Spleen (tissue), 11 donors: ENCODE measurements around the gene NPR2. TPM values are rescaled to one million over a fixed set of nuclear protein-coding genes. Genes with fewer than 3 reads are reported as not detected.

ENCODE experiments used
- DNase-seq: peaks from one replicate; pipeline ENCODE4 v3.0.0-alpha.2; 2020
- H3K27ac ChIP-seq, 8 donors: fragments of 200-600 bp; sonication (generic) in 7 of 8; 1 replicate in 4 of 8; 2 replicates in 4 of 8; pipeline versions ENCODE4 v1.5.0 to v1.8.0; 2016 to 2021; ENCODE audit warnings: inconsistent platforms in 4 of 8, mild to moderate bottlenecking in 4 of 8, moderate library complexity in 1 of 8
- H3K27me3 ChIP-seq, 7 donors: fragments of 200-600 bp; sonication (generic) in 6 of 7; replicated peaks in 1 of 7; 1 replicate in 4 of 7; 2 replicates in 3 of 7; pipeline versions ENCODE4 v1.5.0 to v1.8.0; 2016 to 2021; ENCODE audit warnings: inconsistent platforms in 3 of 7, mild to moderate bottlenecking in 1 of 7
- H3K36me3 ChIP-seq, 6 donors: fragments of 200-600 bp; sonication (generic) in 5 of 6; 1 replicate in 4 of 6; 2 replicates in 2 of 6; pipeline versions ENCODE4 v1.5.0 to v1.8.0; 2016 to 2021; ENCODE audit warnings: inconsistent platforms in 2 of 6
- H3K4me1 ChIP-seq, 6 donors: fragments of 200-600 bp; sonication (generic) in 5 of 6; 1 replicate in 3 of 6; 2 replicates in 3 of 6; pipeline versions ENCODE4 v1.5.0 to v1.8.0; 2016 to 2021; ENCODE audit warnings: inconsistent platforms in 3 of 6
- H3K4me3 ChIP-seq, 8 donors: fragments of 200-600 bp; sonication (generic) in 7 of 8; 1 replicate in 4 of 8; 2 replicates in 4 of 8; pipeline versions ENCODE4 v1.5.0 to v1.8.0; 2016 to 2021; ENCODE audit warnings: inconsistent platforms in 4 of 8, mild to moderate bottlenecking in 4 of 8, moderate library complexity in 2 of 8
- H3K9me3 ChIP-seq, 8 donors: fragments of 200-600 bp; sonication (generic) in 7 of 8; 1 replicate in 4 of 8; 2 replicates in 4 of 8; pipeline versions ENCODE4 v1.5.0 to v1.8.0; 2016 to 2021; ENCODE audit warnings: inconsistent platforms in 4 of 8
- POLR2A ChIP-seq, 3 donors: fragments of 450-650 bp; IDR thresholded peaks; one replicate each; pipeline ENCODE4 v1.5.1; 2017; ENCODE audit warnings: antibody characterized with exemption in 3 of 3, mild to moderate bottlenecking in 1 of 3
- POLR2AphosphoS5 ChIP-seq, 3 donors: sonication (generic); formaldehyde crosslinking; IDR thresholded peaks; one replicate each; pipeline ENCODE4 v1.5.1; 2017; ENCODE audit warnings: antibody characterized with exemption in 3 of 3
- WGBS, 5 donors: extraction: QIAGEN DNeasy Blood & Tissue Kit in 3 of 5; methylation state at CpG; one replicate each; pipeline versions ENCODE4 v1.1.5 to v1.1.7; 2013 to 2018; 5-methylcytosine and 5-hydroxymethylcytosine counted together
- intact Hi-C: fragments of 100-400 bp; cut with DNase I; formaldehyde crosslinking; loops from one replicate; pipeline ENCODE4 v1.15.0; 2023; ENCODE audit warnings: low total_unique reads
- polyA plus RNA-seq, 3 donors: library from polyadenylated mRNA; stranded (reverse); fragments of 200-250 nt; gene quantifications; one replicate each; pipeline ENCODE4 v1.2.1, GENCODE V29; 2013
- total RNA-seq, 7 donors: library from RNA; depleted of rRNA in 3 of 7; stranded (reverse); fragments of >200 nt in 3 of 7; fragmentation: NEBNext Ultra II Directional in 4 of 7; extraction: Animal tissue kit (Norgen Biotek cat#: 25700) in 4 of 7; gene quantifications; one replicate each; pipeline versions ENCODE4 v1.1.0 to v1.2.1, GENCODE V29; 2016 to 2021
- TF ChIP-seq, protein P1 (sequence below), 11 experiments: fragments of 200-600 bp in 7 of 11; fragments of 450-650 bp in 4 of 11; sonication (generic) in 4 of 11; IDR thresholded peaks in 8 of 11; conservative IDR thresholded peaks in 3 of 11; 1 replicate in 7 of 11; 2 replicates in 4 of 11; pipeline versions ENCODE4 v1.4.0 to v1.8.0; 2016 to 2021; ENCODE audit warnings: antibody characterized with exemption in 11 of 11, inconsistent platforms in 4 of 11, mild to moderate bottlenecking in 1 of 11
- donor health status: healthy with polysubstance abuse.
- donor health status: DM: no; HTN: no; CAD: no; lungs with moderate emphysema.
- donor health status: DM: no; HTN: no; CAD: no.
- donor health status: Bipolar disorder and iron deficiency.
- donor health status: healthy.
- donor health status: DM: no; HTN: no; CAD: no.
- donor health status: DM: yes; HTN: yes; CAD: no.

The NPR2 gene
- total and polyA plus RNA-seq, 10 donors = 5.8 to 17.1 (median 7.5) TPM

DNA sequence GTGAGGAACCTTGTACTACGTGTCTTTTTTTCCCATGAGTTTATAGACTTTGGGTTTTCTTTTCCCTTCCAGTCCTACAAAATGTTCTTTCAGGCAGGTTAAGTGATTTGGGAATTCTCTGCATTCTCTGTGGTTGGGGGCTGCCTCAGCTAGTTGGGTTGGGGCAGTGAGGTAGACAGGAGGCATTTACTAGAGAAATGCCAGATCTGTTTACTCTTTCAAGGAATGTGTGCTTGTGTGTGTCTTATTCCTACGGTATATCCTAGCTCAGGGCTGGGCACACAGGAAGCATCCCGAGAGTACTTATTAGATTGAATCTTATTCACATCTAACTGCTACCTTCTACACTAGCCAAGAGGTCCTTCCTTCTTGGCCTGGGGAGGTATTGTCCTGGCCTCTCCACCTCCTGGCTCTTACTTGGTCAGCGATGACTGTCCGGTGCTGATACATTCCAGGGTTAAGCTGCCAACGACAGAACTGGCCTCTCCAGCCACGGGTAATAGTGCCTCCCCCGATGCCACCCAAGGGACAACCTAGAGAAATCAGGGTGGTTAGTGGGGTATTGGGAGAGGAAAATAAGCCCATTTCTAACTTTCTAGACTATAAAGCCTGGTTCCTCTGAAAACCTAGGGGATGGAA is 47.4 kb upstream of the NPR2 start:
- Histone ChIP-seq H3K9me3 (no peaks in the 10 kb centered on the region), H3K27ac (peak overlapping the region in 2 of 8 donors; percentile 18 to 22), H3K36me3 (peaks cover 0 to 72% (median 59%) of the 10 kb centered on the region in 6 donors), H3K4me3 (no peak overlapping the region), H3K27me3 (no peaks in the 10 kb centered on the region), H3K4me1 (peaks cover 29 to 72% (median 41%) of the 10 kb centered on the region in 6 donors)
- 87 to 93% (median 90%) methylated on average over 8 of the region's 8 CpGs for WGBS, 5 donors
- no peak for DNase-seq
- intact Hi-C loops = loop anchor here (10.0 kb wide), 1 partner anchor 61 kb away; no protein-coding TSS in a partner anchor
- TF ChIP-seq POLR2A (IDR thresholded peaks at IDR 0.05) = no peak
- no peak for TF ChIP-seq POLR2AphosphoS5 (IDR thresholded peaks at IDR 0.05)
- TF ChIP-seq, protein P1, sequence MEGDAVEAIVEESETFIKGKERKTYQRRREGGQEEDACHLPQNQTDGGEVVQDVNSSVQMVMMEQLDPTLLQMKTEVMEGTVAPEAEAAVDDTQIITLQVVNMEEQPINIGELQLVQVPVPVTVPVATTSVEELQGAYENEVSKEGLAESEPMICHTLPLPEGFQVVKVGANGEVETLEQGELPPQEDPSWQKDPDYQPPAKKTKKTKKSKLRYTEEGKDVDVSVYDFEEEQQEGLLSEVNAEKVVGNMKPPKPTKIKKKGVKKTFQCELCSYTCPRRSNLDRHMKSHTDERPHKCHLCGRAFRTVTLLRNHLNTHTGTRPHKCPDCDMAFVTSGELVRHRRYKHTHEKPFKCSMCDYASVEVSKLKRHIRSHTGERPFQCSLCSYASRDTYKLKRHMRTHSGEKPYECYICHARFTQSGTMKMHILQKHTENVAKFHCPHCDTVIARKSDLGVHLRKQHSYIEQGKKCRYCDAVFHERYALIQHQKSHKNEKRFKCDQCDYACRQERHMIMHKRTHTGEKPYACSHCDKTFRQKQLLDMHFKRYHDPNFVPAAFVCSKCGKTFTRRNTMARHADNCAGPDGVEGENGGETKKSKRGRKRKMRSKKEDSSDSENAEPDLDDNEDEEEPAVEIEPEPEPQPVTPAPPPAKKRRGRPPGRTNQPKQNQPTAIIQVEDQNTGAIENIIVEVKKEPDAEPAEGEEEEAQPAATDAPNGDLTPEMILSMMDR (IDR thresholded peaks at IDR 0.05 in 8 of 11, conservative IDR thresholded peaks at IDR 0.05 in 3 of 11) = no peak

DNA sequence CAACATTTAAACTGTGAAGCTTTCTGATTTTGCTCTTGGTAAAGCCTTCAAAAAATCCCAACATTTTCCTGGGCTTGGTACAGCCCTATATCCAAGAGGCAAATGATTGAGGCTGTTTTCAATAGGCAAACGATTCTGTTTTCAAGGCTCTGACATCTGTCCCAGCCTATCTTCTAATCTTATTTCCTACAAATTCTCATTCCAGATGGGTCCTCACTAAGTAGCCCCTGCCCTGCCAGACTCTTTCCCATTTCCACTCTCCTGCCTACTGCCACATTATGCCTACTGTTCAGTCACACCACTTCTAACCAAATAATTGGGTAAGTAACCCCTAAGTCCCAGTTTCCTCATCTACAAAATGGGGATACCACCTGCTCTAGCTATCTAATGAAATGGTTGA is 45.8 kb upstream of the NPR2 start:
- Histone ChIP-seq H3K36me3 (peaks cover 0 to 58% (median 44%) of the 10 kb centered on the region in 6 donors), H3K27ac (no peak overlapping the region), H3K4me1 (peaks cover 34 to 85% (median 52%) of the 10 kb centered on the region in 6 donors), H3K9me3 (no peaks in the 10 kb centered on the region), H3K4me3 (peak overlapping the region in 3 of 8 donors; percentile 74 to 96 (median 84)), H3K27me3 (no peaks in the 10 kb centered on the region)
- intact Hi-C loops = loop anchor here (10.0 kb wide), 1 partner anchor 59 kb away; no protein-coding TSS in a partner anchor
- 55 to 69% (median 67%) methylated on average over 1 of the region's 1 CpG for WGBS, 5 donors
- TF ChIP-seq POLR2AphosphoS5 (IDR thresholded peaks at IDR 0.05) (no peak), POLR2A (IDR thresholded peaks at IDR 0.05) (no peak)
- no peak for DNase-seq

DNA sequence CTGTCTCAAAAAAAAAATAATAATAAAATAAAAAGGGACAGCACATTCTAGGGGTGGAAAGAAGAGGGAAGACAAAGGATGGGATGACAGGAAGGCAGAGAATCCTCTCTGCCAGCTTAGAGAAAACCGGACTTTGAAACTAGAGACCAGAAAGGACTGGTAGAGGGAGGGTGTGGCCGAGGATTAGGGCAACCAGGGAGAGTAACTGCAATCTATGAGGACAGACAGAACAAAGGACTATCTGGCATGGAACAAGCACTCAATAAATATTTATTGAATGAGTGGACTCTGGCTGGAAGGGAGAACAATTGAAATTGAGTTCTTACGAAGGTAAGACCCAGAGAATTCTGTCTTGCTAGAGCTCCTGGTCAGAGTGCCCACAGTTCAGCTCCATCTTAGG is 44.8 kb upstream of the NPR2 start:
- no peaks in the 10 kb centered on the region for H3K27me3 ChIP-seq
- no peaks in the 10 kb centered on the region for H3K9me3 ChIP-seq
- H3K27ac ChIP-seq = no peak overlapping the region
- intact Hi-C loops = loop anchor here (10.0 kb wide), 1 partner anchor 58 kb away; no protein-coding TSS in a partner anchor
- DNase-seq = no peak
- H3K4me3 ChIP-seq = peak overlapping the region in 6 of 8 donors; percentile 69 to 96 (median 80)
- peaks cover 34 to 94% (median 56%) of the 10 kb centered on the region in 6 donors for H3K4me1 ChIP-seq
- TF ChIP-seq, protein P1 (IDR thresholded peaks at IDR 0.05 in 8 of 11, conservative IDR thresholded peaks at IDR 0.05 in 3 of 11) = no peak
- TF ChIP-seq POLR2A (IDR thresholded peaks at IDR 0.05) = no peak
- no peak for TF ChIP-seq POLR2AphosphoS5 (IDR thresholded peaks at IDR 0.05)
- H3K36me3 ChIP-seq = peaks cover 0 to 58% (median 45%) of the 10 kb centered on the region in 6 donors
- 63 to 80% (median 73%) methylated on average over 3 of the region's 3 CpGs for WGBS, 5 donors

DNA sequence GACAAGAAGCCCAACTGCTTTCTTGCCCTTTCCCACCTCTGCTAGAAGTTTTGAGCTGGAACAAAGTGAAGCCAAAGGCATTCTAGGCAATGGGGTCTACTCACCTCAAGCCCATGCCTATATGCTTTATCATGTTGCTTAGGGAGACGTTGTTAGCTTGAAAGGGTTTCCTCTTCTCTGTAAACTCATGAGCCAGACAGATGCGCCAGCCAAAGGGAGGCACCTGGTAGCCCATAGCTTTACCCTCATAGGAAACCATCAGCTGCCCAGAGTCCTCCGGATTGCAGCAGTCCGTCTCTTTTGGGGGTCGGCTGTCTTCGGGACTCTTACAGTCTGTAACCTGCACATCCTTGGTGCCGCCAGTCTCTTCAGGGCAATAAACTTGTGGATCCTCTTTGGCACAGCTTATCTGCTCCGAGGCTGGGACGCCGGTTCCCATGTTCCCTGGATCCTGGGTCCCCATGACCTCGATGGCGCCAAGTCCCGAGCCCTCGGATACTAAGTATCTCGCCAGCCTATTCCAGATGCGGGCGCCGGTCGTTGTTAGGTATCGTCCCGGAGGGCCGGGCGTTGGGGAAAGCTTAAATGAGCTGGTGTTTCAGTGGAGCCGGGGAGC is 43.0 kb upstream of the NPR2 start:
- no peak for DNase-seq
- no peaks in the 10 kb centered on the region for H3K27me3 ChIP-seq
- H3K4me1 ChIP-seq = peaks cover 34 to 79% (median 54%) of the 10 kb centered on the region in 6 donors
- peak overlapping the region; percentile 89 to 99 (median 93) for H3K27ac ChIP-seq
- H3K9me3 ChIP-seq = no peaks in the 10 kb centered on the region
- TF ChIP-seq POLR2A (IDR thresholded peaks at IDR 0.05) = no peak
- TF ChIP-seq, protein P1 (IDR thresholded peaks at IDR 0.05 in 8 of 11, conservative IDR thresholded peaks at IDR 0.05 in 3 of 11) = no peak
- TF ChIP-seq POLR2AphosphoS5 (IDR thresholded peaks at IDR 0.05) = no peak
- H3K36me3 ChIP-seq = peaks cover 0 to 58% (median 45%) of the 10 kb centered on the region in 6 donors
- WGBS, 5 donors = 0 to 1% (median 0%) methylated on average over 21 to 24 of the region's 24 CpGs
- intact Hi-C loops = loop anchor here (10.0 kb wide), 1 partner anchor 56 kb away; no protein-coding TSS in a partner anchor
- H3K4me3 ChIP-seq = peak overlapping the region; percentile 63 to 96 (median 80)
